K562 (cell line): ENCODE measurements around the gene MEF2D. TPM values are rescaled to one million over a fixed set of nuclear protein-coding genes. Genes with fewer than 3 reads are reported as not detected.

ENCODE experiments used
- ATAC-seq: fragments of 200-7000 bp; cut with Tn5 transposase; 3 replicates; pipeline ENCODE4 v1.9.1; 2020; ENCODE audit warnings: moderate library complexity
- BruUV-seq: library from RNA; stranded (reverse); fragments of 400-500 nt; replicated peaks from 2 replicates; lab custom pipeline; 2021; lab: Mats Ljungman, UMichigan
- CTCF ChIA-PET: fragments of 300-600 bp; formaldehyde crosslinking; extraction: SDS; loops from one replicate; lab custom pipeline; 2021; ENCODE audit warnings: low intra/inter-chr PET ratio; lab: Yijun Ruan, JAX
- POLR2A ChIA-PET: fragments of 300-600, 350-650 bp; sonication (Branson Sonifier 250); formaldehyde crosslinking; extraction: SDS; loops from one replicate; lab custom pipeline; 2021; ENCODE audit warnings: antibody characterized with exemption, inconsistent platforms; lab: Yijun Ruan, JAX
- DNase-seq, 4 experiments: peaks; one replicate each; pipeline versions ENCODE4 v3.0.0 to v3.0.0-alpha.2; 2011 to 2018; ENCODE audit warnings: low spot score in 3 of 4, mixed read lengths in 3 of 4; ENCODE audit errors: extremely low read depth in 1 of 4
- FAIRE-seq: peaks from 2 replicates; lab custom pipeline; 2011; peaks lifted over from hg19 to GRCh38; lab: Jason Lieb, UNC
- H2AFZ ChIP-seq: 2 replicates; pipeline ENCODE4 v1.6.0; 2011; ENCODE audit warnings: low read depth, low read length, control low read depth, inconsistent platforms
- H3K27ac ChIP-seq: fragments of 200-600 bp; 3 replicates; pipeline ENCODE4 v1.8.0; 2011; ENCODE audit warnings: low read depth, mild to moderate bottlenecking, control low read depth, inconsistent platforms, low read length, moderate library complexity, mixed read lengths; ENCODE audit errors: extremely low read depth
- H3K27me3 ChIP-seq, 2 experiments: fragments of 300-600 bp in 1 of 2; 2 replicates in 1 of 2; 3 replicates in 1 of 2; pipeline versions ENCODE4 v1.6.0 to v1.8.0; 2011; ENCODE audit warnings: inconsistent platforms in 2 of 2, low read length in 2 of 2, mild to moderate bottlenecking in 1 of 2, mixed read lengths in 1 of 2, moderate library complexity in 1 of 2; ENCODE audit not compliant: control insufficient read depth in 2 of 2, insufficient read depth in 2 of 2
- H3K36me3 ChIP-seq: fragments of 300-600 bp; 3 replicates; pipeline ENCODE4 v1.8.0; 2011; ENCODE audit warnings: mild to moderate bottlenecking, low read length, inconsistent platforms; ENCODE audit not compliant: control insufficient read depth, insufficient read depth
- H3K4me1 ChIP-seq, 2 experiments: fragments of 200-600 bp in 1 of 2; replicated peaks in 1 of 2; 2 replicates in 1 of 2; 3 replicates in 1 of 2; pipeline versions ENCODE4 v1.5.1 to v1.8.0; 2011; ENCODE audit warnings: inconsistent platforms in 2 of 2, low read length in 2 of 2, mild to moderate bottlenecking in 1 of 2, mixed read lengths in 1 of 2, moderate library complexity in 1 of 2; ENCODE audit not compliant: control insufficient read depth in 2 of 2, insufficient read depth in 2 of 2
- H3K4me2 ChIP-seq: 2 replicates; pipeline ENCODE4 v1.6.1; 2011; ENCODE audit warnings: low read length, control low read depth, inconsistent platforms, mixed read lengths; ENCODE audit not compliant: insufficient read depth
- H3K4me3 ChIP-seq: fragments of 200-600 bp; sonication (generic), shearing (Covaris generic); 2 replicates; pipeline ENCODE4 v1.5.1; 2016; ENCODE audit warnings: control low read depth, inconsistent platforms
- H3K79me2 ChIP-seq: fragments of 200-600 bp; 3 replicates; pipeline ENCODE4 v1.8.0; 2011; ENCODE audit warnings: low read length, inconsistent platforms; ENCODE audit not compliant: control insufficient read depth, insufficient read depth
- H3K9ac ChIP-seq, 2 experiments: 2 replicates each; pipeline versions ENCODE4 v1.6.0 to v1.6.1; 2011; ENCODE audit warnings: low read depth in 2 of 2, low read length in 2 of 2, control low read depth in 1 of 2, inconsistent platforms in 1 of 2, mild to moderate bottlenecking in 1 of 2, mixed read lengths in 1 of 2; ENCODE audit not compliant: insufficient read depth in 1 of 2
- H3K9me1 ChIP-seq: one replicate; pipeline ENCODE4 v1.6.0; 2011; ENCODE audit warnings: inconsistent platforms, mild to moderate bottlenecking, low read length, moderate library complexity; ENCODE audit not compliant: control insufficient read depth, insufficient read depth
- H3K9me3 ChIP-seq: replicated peaks from 2 replicates; pipeline ENCODE4 v1.5.1; 2011; ENCODE audit warnings: low read depth, low read length, inconsistent platforms; ENCODE audit not compliant: control insufficient read depth, insufficient read depth
- H4K20me1 ChIP-seq: replicated peaks from 2 replicates; pipeline ENCODE4 v1.6.1; 2011; ENCODE audit warnings: low read length, inconsistent platforms, mixed read lengths; ENCODE audit not compliant: control insufficient read depth, insufficient read depth
- BHLHE40 ChIP-seq: IDR thresholded peaks from 2 replicates; pipeline ENCODE4 v1.6.1; 2011; ENCODE audit warnings: low read length, improper control_type of control experiment
- CBFA2T2 ChIP-seq: fragments of 450-650 bp; conservative IDR thresholded peaks from 2 replicates; pipeline ENCODE4 v1.6.1; 2017; ENCODE audit warnings: mild to moderate bottlenecking
- GATA2 ChIP-seq: sonication (generic); formaldehyde crosslinking; IDR thresholded peaks from 2 replicates; pipeline ENCODE4 v1.4.0; 2020; ENCODE audit warnings: mild to moderate bottlenecking, missing genetic modification reagents
- MYC ChIP-seq, 2 experiments: fragments of 250-450 bp in 1 of 2; sonication (Bioruptor Pico) in 1 of 2; IDR thresholded peaks; 2 replicates each; pipeline versions ENCODE4 v1.5.1 to v1.6.1; 2012 to 2021; ENCODE audit warnings: low read depth in 2 of 2, borderline replicate concordance in 1 of 2, improper control_type of control experiment in 1 of 2, low read length in 1 of 2, mild to moderate bottlenecking in 1 of 2, moderate library complexity in 1 of 2
- ZC3H11A ChIP-seq: IDR thresholded peaks from 2 replicates; pipeline ENCODE4 v1.6.1; 2012; ENCODE audit warnings: low read depth, low read length, improper control_type of control experiment
- WGBS: fragments of 100-300 bp; shearing (Covaris generic); methylation state at CpG from one replicate; pipeline ENCODE4 v1.1.6; 2016; ENCODE audit warnings: low coverage, mixed read lengths; ENCODE audit not compliant: insufficient coverage; ENCODE audit errors: missing lambda C conversion rate; 5-methylcytosine and 5-hydroxymethylcytosine counted together
- in situ Hi-C: fragments of 300-500 bp; cut with MboI; formaldehyde crosslinking; loops from 4 replicates; pipeline ENCODE4 v1.15.0; 2018; ENCODE audit warnings: inconsistent platforms, mixed read lengths
- intact Hi-C: fragments of 100-400 bp; cut with micrococcal nuclease; formaldehyde crosslinking; loops from 2 replicates; pipeline ENCODE4 v1.14.2; 2022
- polyA plus RNA-seq, 8 experiments: library from polyadenylated mRNA; depleted of rRNA in 4 of 8; stranded (reverse) in 5 of 8; unstranded in 3 of 8; fragments of >200 nt; fragmentation: Nextera tagmentation in 2 of 8; fragmentation: Illumina TruSeq in 1 of 8; extraction: Ambion mirVana in 2 of 8; extraction: Trizol in 1 of 8; gene quantifications; 2 replicates each; pipeline versions ENCODE4 v1.2.1 to v1.2.3, GENCODE V29; 2011 to 2014; ENCODE audit warnings: inconsistent platforms in 1 of 8, missing spikeins in 1 of 8
- total RNA-seq, 7 experiments: library from RNA; depleted of rRNA in 6 of 7; stranded (reverse); fragments of >200 nt in 6 of 7; fragmentation: Illumina TruSeq in 2 of 7; extraction: Trizol in 2 of 7; gene quantifications; 2 replicates each; pipeline versions ENCODE4 v1.2.1 to v1.2.3, GENCODE V29; 2011 to 2021; ENCODE audit warnings: low replicate concordance in 1 of 7
- TF ChIP-seq, protein P1 (sequence below): fragments of 250-450 bp; sonication (Bioruptor Pico); IDR thresholded peaks from 2 replicates; pipeline ENCODE4 v1.4.0; 2020; ENCODE audit warnings: mild to moderate bottlenecking, moderate library complexity

Gene MEF2D
- total and polyA plus RNA-seq, 9 of the 15 experiments (the other 6 are each of a cell fraction or from before 2014, with no cell fraction given), result 0.10 to 19.5 (median 2.6) TPM

DNA sequence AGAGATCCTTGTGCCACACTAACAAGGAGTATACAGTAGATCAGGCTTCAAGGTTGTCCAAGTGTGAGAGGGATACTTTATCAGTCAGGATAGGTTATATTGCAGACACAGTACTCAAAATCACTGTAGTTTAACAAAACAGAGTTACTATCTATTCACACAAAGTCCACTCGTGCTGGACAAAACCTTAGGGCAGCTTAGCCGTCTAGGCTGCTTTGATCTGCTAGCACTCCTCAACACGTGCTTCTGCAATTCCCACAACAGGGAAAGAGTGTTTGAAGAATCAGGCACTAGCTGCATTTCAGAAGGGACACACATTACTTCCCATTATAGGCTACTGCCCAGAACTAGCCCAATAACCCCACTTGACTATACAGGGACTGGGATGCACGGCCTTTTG lies 39.5 kb downstream of the MEF2D start:
- peaks cover 10% of the 10 kb centered on the region for H4K20me1 ChIP-seq
- H3K9ac ChIP-seq, result no peak overlapping the region
- H3K9me3 ChIP-seq, result no peaks in the 10 kb centered on the region
- intact Hi-C loops, result loop anchor here (2.0 kb wide), 1 partner anchor 40 kb away; the partner anchor contains the start of gene MEF2D
- ATAC-seq, result no peak
- BruUV-seq, result no TSS peak
- ChIA-PET CTCF (no interaction called here), POLR2A (interaction anchor here (0.9 to 1.3 kb wide), 5 partner anchors 10 to 132 kb away, joined by 3 to 4 read pairs (median 3); no protein-coding TSS in a partner anchor)
- no peak overlapping the region; the same call in 2 of the 3 replicates for H3K27ac ChIP-seq
- H3K79me2 ChIP-seq, result no peaks in the 10 kb centered on the region
- peak overlapping the region; percentile 19; the same call in 1 of the 2 replicates for H3K4me2 ChIP-seq
- H3K9me1 ChIP-seq, result peaks cover 3% of the 10 kb centered on the region
- no peak overlapping the region for H2AFZ ChIP-seq
- FAIRE-seq, result peak; percentile 26
- TF ChIP-seq ZC3H11A (no peak), BHLHE40 (0 out of 2 replicates have a peak, but pooled peaks have one; percentile 3), MYC (IDR thresholded peaks at IDR 0.05; ENCODE audit: low read depth, low read length) (0 out of 2 replicates have a peak, but pooled peaks have one; percentile 7), MYC (CRISPR knock-in tag; IDR thresholded peaks at IDR 0.05; ENCODE audit: borderline replicate concordance, low read depth) (no peak)
- TF ChIP-seq, all 486 proteins: peak for 2
- H3K36me3 ChIP-seq, result no peaks in the 10 kb centered on the region
- no peaks in the 10 kb centered on the region for H3K27me3 ChIP-seq
- H3K4me3 ChIP-seq, result no peak overlapping the region
- DNase-seq, result no peak
- in situ Hi-C loops, result no loop called here
- WGBS, result 19% methylated on average over 4 of the region's 4 CpGs
- H3K4me1 ChIP-seq, result peaks cover 22 to 27% of the 10 kb centered on the region in 2 experiments; a peak in 4 of 5 replicates

DNA sequence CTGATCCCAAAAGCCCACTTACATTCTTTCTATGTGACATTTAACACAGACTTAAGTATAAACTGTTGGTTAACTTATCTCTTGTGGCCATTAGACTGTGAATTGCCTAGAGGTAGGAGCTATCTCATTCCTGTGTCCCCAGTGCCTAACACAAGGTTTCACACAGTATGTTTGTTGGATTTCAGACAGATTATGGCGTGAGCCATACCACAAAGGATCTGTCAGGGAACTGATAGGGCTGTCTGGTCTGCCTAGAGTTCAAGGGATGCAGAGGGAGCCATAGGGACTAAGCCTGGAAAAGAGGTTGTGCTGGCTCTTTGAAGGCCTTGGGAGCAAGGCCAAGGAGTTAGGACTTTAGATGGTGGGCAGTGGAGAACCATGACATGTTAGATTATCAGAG lies 40.0 kb downstream of the MEF2D start:
- FAIRE-seq (peak; percentile 98), DNase-seq (peak; percentile 72 to 89 (median 75)), ATAC-seq (peak; percentile 58)
- H3K27ac ChIP-seq, result no peak overlapping the region; the same call in 2 of the 3 replicates
- in situ Hi-C loops, result no loop called here
- WGBS, result 5% methylated on average over 1 of the region's 1 CpG
- ChIA-PET CTCF (no interaction called here), POLR2A (interaction anchor here (0.6 to 1.3 kb wide), 6 partner anchors 10 to 132 kb away, joined by 3 to 4 read pairs (median 4); no protein-coding TSS in a partner anchor)
- no peaks in the 10 kb centered on the region for H3K79me2 ChIP-seq
- H3K9me3 ChIP-seq, result no peaks in the 10 kb centered on the region
- H3K4me2 ChIP-seq, result no peak overlapping the region; the same call in 1 of the 2 replicates
- H4K20me1 ChIP-seq, result peaks cover 10% of the 10 kb centered on the region
- H3K4me1 ChIP-seq, result peaks cover 22 to 27% of the 10 kb centered on the region in 2 experiments; a peak in 4 of 5 replicates
- no peak overlapping the region for H3K4me3 ChIP-seq
- no peaks in the 10 kb centered on the region for H3K36me3 ChIP-seq
- no peak overlapping the region for H2AFZ ChIP-seq
- peaks cover 3% of the 10 kb centered on the region for H3K9me1 ChIP-seq
- intact Hi-C loops, result loop anchor here (2.0 kb wide), 1 partner anchor 40 kb away; the partner anchor contains the start of gene MEF2D
- BruUV-seq, result no TSS peak
- H3K9ac ChIP-seq, result no peak overlapping the region
- no peaks in the 10 kb centered on the region for H3K27me3 ChIP-seq
- TF ChIP-seq CBFA2T2 (peak; percentile 98), GATA2 (CRISPR knock-in tag) (peak; percentile 99)
- TF ChIP-seq, protein P1, sequence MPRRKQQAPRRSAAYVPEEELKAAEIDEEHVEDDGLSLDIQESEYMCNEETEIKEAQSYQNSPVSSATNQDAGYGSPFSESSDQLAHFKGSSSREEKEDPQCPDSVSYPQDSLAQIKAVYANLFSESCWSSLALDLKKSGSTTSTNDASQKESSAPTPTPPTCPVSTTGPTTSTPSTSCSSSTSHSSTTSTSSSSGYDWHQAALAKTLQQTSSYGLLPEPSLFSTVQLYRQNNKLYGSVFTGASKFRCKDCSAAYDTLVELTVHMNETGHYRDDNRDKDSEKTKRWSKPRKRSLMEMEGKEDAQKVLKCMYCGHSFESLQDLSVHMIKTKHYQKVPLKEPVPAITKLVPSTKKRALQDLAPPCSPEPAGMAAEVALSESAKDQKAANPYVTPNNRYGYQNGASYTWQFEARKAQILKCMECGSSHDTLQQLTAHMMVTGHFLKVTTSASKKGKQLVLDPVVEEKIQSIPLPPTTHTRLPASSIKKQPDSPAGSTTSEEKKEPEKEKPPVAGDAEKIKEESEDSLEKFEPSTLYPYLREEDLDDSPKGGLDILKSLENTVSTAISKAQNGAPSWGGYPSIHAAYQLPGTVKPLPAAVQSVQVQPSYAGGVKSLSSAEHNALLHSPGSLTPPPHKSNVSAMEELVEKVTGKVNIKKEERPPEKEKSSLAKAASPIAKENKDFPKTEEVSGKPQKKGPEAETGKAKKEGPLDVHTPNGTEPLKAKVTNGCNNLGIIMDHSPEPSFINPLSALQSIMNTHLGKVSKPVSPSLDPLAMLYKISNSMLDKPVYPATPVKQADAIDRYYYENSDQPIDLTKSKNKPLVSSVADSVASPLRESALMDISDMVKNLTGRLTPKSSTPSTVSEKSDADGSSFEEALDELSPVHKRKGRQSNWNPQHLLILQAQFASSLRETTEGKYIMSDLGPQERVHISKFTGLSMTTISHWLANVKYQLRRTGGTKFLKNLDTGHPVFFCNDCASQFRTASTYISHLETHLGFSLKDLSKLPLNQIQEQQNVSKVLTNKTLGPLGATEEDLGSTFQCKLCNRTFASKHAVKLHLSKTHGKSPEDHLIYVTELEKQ (CRISPR knock-in tag), result no peak
